WERI-Rb-1 (cell line): ENCODE measurements around the gene CDK13.

ENCODE experiments used
- DNase-seq: peaks from one replicate; pipeline ENCODE4 v3.0.0-alpha.2; 2020
- H3K27ac ChIP-seq: fragments of 250-450 bp; sonication (Bioruptor Pico); 2 replicates; pipeline ENCODE4 v1.5.1; 2020; ENCODE audit warnings: mild to moderate bottlenecking, moderate library complexity
- H3K27me3 ChIP-seq: fragments of 250-450 bp; sonication (Bioruptor Pico); 2 replicates; pipeline ENCODE4 v1.5.1; 2021; ENCODE audit warnings: mild to moderate bottlenecking, low read depth, moderate library complexity; ENCODE audit not compliant: insufficient read depth, severe bottlenecking
- H3K36me3 ChIP-seq: fragments of 250-450 bp; sonication (Bioruptor Pico); 2 replicates; pipeline ENCODE4 v1.5.1; 2020; ENCODE audit warnings: mild to moderate bottlenecking, moderate library complexity
- H3K4me3 ChIP-seq: 2 replicates; pipeline ENCODE4 v1.5.1; 2011; ENCODE audit warnings: low read depth, mild to moderate bottlenecking, control low read depth, low read length
- H3K9me3 ChIP-seq: fragments of 250-450 bp; sonication (Bioruptor Pico); 2 replicates; pipeline ENCODE4 v1.5.1; 2021; ENCODE audit warnings: mild to moderate bottlenecking, moderate library complexity; ENCODE audit not compliant: severe bottlenecking
- CTCF ChIP-seq: IDR thresholded peaks from 2 replicates; pipeline ENCODE4 v1.5.1; 2011; ENCODE audit warnings: low read depth, mild to moderate bottlenecking, control low read depth, inconsistent platforms, low read length

The CDK13 gene

DNA sequence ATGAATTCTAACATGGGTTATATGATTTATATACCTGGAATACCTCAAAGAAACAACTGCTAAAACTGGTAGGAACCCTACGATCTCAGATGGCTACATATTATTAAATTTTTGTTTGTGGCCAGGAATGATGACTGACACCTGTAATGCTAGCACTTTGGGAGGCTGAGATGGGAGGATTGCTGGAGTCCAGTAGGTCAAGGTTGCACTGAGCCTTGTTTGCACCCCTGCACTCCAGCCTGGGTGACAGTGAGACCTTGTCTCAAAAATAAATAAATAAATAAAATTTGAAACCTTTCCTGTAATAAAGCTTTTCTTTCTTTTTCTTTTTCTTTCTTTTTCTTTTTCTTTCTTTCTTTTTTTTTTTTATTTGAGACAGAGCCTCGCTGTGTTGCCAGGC lies 123.2 kb downstream of the CDK13 start:
- H3K4me3 ChIP-seq, result no peak overlapping the region
- no peaks in the 10 kb centered on the region for H3K36me3 ChIP-seq
- no peaks in the 10 kb centered on the region for H3K9me3 ChIP-seq
- DNase-seq, result no peak
- no peaks in the 10 kb centered on the region for H3K27me3 ChIP-seq
- TF ChIP-seq CTCF, result no peak
- no peak overlapping the region for H3K27ac ChIP-seq

- Histone ChIP-seq H3K9me3 (no peaks in the 10 kb centered on the region), H3K4me3 (no peak overlapping the region), H3K36me3 (peaks cover 14% of the 10 kb centered on the region; the same call in 1 of the 2 replicates), H3K27me3 (no peaks in the 10 kb centered on the region), H3K27ac (no peak overlapping the region)
- TF ChIP-seq CTCF, result no peak
- DNase-seq, result no peak
These were observed 127.8 kb downstream of the CDK13 start for GRCh38 chr7:40077849-40078248.

- no peaks in the 10 kb centered on the region for H3K9me3 ChIP-seq
- peaks cover 51% of the 10 kb centered on the region for H3K36me3 ChIP-seq
- no peak overlapping the region for H3K27ac ChIP-seq
- TF ChIP-seq CTCF, result no peak
- no peaks in the 10 kb centered on the region for H3K27me3 ChIP-seq
- DNase-seq, result no peak
- no peak overlapping the region for H3K4me3 ChIP-seq
These were observed 142.1 kb downstream of the CDK13 start for GRCh38 chr7:40092182-40092581.

- TF ChIP-seq CTCF, result no peak
- Histone ChIP-seq H3K9me3 (no peaks in the 10 kb centered on the region), H3K27me3 (no peaks in the 10 kb centered on the region), H3K4me3 (no peak overlapping the region), H3K36me3 (peaks cover 47% of the 10 kb centered on the region), H3K27ac (no peak overlapping the region)
- DNase-seq, result no peak
These were observed 143.7 kb downstream of the CDK13 start for GRCh38 chr7:40093631-40094350.

DNA sequence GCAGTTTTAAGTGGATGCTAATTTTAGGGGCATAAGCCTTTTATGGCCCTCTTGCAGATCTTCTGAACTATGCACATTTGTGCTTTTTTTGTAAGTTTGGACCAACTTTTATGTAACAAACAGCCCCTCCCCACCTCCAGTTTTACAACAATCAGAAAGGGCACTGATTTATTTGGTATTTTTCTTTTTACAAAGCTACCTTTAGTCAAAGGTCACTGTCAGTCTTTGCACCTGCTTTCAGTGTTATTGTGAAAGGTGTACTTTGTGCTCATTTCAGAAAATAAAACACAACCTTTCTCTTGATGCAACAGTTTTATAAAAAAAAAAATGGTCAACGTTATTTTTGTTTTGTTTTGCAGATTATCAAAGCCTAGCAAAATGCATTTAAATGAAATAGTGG lies 145.2 kb downstream of the CDK13 start:
- Histone ChIP-seq H3K27me3 (no peaks in the 10 kb centered on the region), H3K9me3 (no peaks in the 10 kb centered on the region), H3K27ac (no peak overlapping the region), H3K36me3 (peaks cover 34% of the 10 kb centered on the region), H3K4me3 (no peak overlapping the region)
- TF ChIP-seq CTCF, result no peak
- DNase-seq, result no peak
